ENCODE results near the gene CADPS. TPM values are rescaled to one million over a fixed set of nuclear protein-coding genes. Genes with fewer than 3 reads are reported as not detected.

CADPS gene
- total RNA-seq, 4 donors from 2014 or later = 0.31 to 14.4 (median 5.2) TPM

- H3K4me1 ChIP-seq = no peaks in the 10 kb centered on the region
- WGBS, 2 donors (ENCODE audit: low coverage in 1 of 2) = 40 to 43% methylated on average over 1 to 2 of the region's 2 CpGs
- H3K27me3 ChIP-seq = peaks cover 6% of the 10 kb centered on the region
- no peaks in the 10 kb centered on the region for H3K9me3 ChIP-seq
- no peaks in the 10 kb centered on the region for H3K36me3 ChIP-seq
- H3K4me3 ChIP-seq = no peak overlapping the region
- ATAC-seq = no peak
- no peak overlapping the region for H3K27ac ChIP-seq
- TF ChIP-seq, protein P1, sequence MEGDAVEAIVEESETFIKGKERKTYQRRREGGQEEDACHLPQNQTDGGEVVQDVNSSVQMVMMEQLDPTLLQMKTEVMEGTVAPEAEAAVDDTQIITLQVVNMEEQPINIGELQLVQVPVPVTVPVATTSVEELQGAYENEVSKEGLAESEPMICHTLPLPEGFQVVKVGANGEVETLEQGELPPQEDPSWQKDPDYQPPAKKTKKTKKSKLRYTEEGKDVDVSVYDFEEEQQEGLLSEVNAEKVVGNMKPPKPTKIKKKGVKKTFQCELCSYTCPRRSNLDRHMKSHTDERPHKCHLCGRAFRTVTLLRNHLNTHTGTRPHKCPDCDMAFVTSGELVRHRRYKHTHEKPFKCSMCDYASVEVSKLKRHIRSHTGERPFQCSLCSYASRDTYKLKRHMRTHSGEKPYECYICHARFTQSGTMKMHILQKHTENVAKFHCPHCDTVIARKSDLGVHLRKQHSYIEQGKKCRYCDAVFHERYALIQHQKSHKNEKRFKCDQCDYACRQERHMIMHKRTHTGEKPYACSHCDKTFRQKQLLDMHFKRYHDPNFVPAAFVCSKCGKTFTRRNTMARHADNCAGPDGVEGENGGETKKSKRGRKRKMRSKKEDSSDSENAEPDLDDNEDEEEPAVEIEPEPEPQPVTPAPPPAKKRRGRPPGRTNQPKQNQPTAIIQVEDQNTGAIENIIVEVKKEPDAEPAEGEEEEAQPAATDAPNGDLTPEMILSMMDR (IDR thresholded peaks at IDR 0.05) = no peak
- no peak for TF ChIP-seq POLR2A (IDR thresholded peaks at IDR 0.05)
- TF ChIP-seq EP300 (IDR thresholded peaks at IDR 0.05) = no peak
- TF ChIP-seq POLR2AphosphoS5 (IDR thresholded peaks at IDR 0.05) = no peak
Measured at GRCh38 chr3:62898530-62899496, 23.6 kb upstream of the CADPS start.

DNA sequence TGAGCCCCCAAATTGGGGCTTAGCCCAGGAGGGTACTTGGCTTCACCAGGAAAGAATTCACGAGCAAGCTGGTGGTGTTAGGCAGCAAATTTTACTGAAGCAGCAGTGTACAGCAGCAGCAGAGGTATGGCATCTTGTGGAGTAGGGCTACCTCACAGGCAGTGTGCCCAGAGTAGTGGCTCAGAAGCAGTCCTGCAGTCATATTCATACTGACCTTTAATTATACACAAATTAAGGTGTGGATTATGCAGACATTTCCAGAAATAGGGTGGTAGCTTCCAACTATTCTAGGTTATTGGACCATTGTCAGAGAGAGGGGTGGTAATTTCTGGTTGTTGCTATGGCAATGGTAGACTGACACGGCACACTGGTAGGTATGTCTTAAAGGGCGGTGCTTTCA lies 20.7 kb upstream of the CADPS start:
- Histone ChIP-seq H3K27me3 (peaks cover 6% of the 10 kb centered on the region), H3K36me3 (no peaks in the 10 kb centered on the region), H3K27ac (no peak overlapping the region), H3K9me3 (no peaks in the 10 kb centered on the region), H3K4me3 (no peak overlapping the region), H3K4me1 (no peaks in the 10 kb centered on the region)
- 92 to 93% methylated on average over 2 of the region's 3 CpGs for WGBS, 2 donors (ENCODE audit: low coverage in 1 of 2)
- no peak for ATAC-seq
- TF ChIP-seq EP300 (IDR thresholded peaks at IDR 0.05) = no peak
- no peak for TF ChIP-seq POLR2AphosphoS5 (IDR thresholded peaks at IDR 0.05)
- TF ChIP-seq, protein P1 (IDR thresholded peaks at IDR 0.05) = no peak
- no peak for TF ChIP-seq POLR2A (IDR thresholded peaks at IDR 0.05)

DNA sequence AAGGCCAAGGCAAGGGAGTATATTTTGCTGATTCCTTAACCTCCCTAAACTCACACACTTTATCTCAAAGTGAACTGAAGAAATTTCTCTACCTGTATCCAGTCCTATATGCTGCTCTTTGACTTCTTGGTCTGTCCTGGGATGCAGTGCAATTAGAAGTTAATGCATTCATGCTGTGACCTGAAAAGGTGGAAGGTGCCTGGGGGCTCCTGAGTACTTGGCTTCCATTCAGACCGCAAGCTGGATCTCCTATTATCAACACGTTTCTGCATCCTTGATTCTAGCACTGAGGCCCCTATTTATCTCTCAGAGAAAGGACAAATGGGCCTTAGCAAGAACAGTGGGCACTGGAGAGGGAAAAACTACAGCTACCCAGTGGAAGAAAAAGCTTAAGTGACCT lies 17.7 kb upstream of the CADPS start:
- H3K4me1 ChIP-seq = no peaks in the 10 kb centered on the region
- H3K4me3 ChIP-seq = no peak overlapping the region
- ATAC-seq = no peak
- H3K36me3 ChIP-seq = no peaks in the 10 kb centered on the region
- H3K27ac ChIP-seq = no peak overlapping the region
- no peaks in the 10 kb centered on the region for H3K9me3 ChIP-seq
- 78% methylated on average over 2 of the region's 2 CpGs; no CpG with 5 or more reads in 1 of the 2 donors for WGBS, 2 donors (ENCODE audit: low coverage in 1 of 2)
- peaks cover 6% of the 10 kb centered on the region for H3K27me3 ChIP-seq
- no peak for TF ChIP-seq POLR2AphosphoS5 (IDR thresholded peaks at IDR 0.05)
- TF ChIP-seq, protein P1 (IDR thresholded peaks at IDR 0.05) = no peak

- Histone ChIP-seq H3K27ac (no peak overlapping the region), H3K9me3 (no peaks in the 10 kb centered on the region), H3K4me3 (no peak overlapping the region), H3K36me3 (no peaks in the 10 kb centered on the region), H3K27me3 (peaks cover 6% of the 10 kb centered on the region), H3K4me1 (no peaks in the 10 kb centered on the region)
- ATAC-seq = no peak
- 53 to 79% methylated on average over 2 of the region's 2 CpGs for WGBS, 2 donors (ENCODE audit: low coverage in 1 of 2)
- TF ChIP-seq EP300 (IDR thresholded peaks at IDR 0.05) (no peak), POLR2AphosphoS5 (IDR thresholded peaks at IDR 0.05) (no peak), POLR2A (IDR thresholded peaks at IDR 0.05) (no peak)
- TF ChIP-seq, protein P1 (IDR thresholded peaks at IDR 0.05) = no peak
Measured at GRCh38 chr3:62892045-62892444, 16.8 kb upstream of the CADPS start.

DNA sequence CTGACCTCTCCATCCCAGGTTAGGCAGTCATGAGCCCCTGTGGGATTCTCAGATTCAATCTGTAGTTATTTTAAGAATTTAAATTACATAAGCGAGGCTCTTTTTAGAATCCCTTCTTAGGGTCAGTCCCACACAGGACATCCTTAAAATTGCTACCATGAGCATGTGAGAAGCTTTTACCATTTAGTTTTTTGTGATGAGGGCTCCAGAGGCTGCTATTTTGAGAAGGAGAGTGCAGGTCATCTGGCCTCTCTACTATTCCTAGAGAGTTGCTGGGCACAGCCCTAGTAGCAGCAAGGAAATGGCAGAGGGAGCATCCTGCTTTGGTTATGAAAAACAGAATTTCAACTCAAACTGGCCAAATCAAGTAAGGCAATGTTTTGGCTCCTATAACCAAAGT lies 13.6 kb upstream of the CADPS start:
- Histone ChIP-seq H3K27me3 (no peaks in the 10 kb centered on the region), H3K36me3 (no peaks in the 10 kb centered on the region), H3K9me3 (no peaks in the 10 kb centered on the region), H3K4me1 (no peaks in the 10 kb centered on the region), H3K27ac (no peak overlapping the region), H3K4me3 (no peak overlapping the region)
- no peak for ATAC-seq
- no peak for TF ChIP-seq POLR2A (IDR thresholded peaks at IDR 0.05)
- TF ChIP-seq, protein P1 (IDR thresholded peaks at IDR 0.05) = no peak
- TF ChIP-seq EP300 (IDR thresholded peaks at IDR 0.05) = no peak
- TF ChIP-seq POLR2AphosphoS5 (IDR thresholded peaks at IDR 0.05) = no peak
- 100% methylated on average over 1 of the region's 1 CpG; no CpG with 5 or more reads in 1 of the 2 donors for WGBS, 2 donors (ENCODE audit: low coverage in 1 of 2)
